Testis (tissue), 3 donors: ENCODE measurements around the gene AURKA. TPM values are rescaled to one million over a fixed set of nuclear protein-coding genes. Genes with fewer than 3 reads are reported as not detected.

Source experiments
- DNase-seq: peaks from one replicate; pipeline ENCODE4 v3.0.0-alpha.2; 2019
- H3K27ac ChIP-seq, 2 donors: fragments of 200-600 bp; sonication (generic); one replicate each; pipeline ENCODE4 v1.5.1; 2019
- H3K27me3 ChIP-seq: fragments of 200-600 bp; sonication (generic); one replicate; pipeline ENCODE4 v1.5.1; 2019
- H3K36me3 ChIP-seq: fragments of 200-600 bp; sonication (generic); one replicate; pipeline ENCODE4 v1.5.1; 2017; ENCODE audit warnings: low read depth; ENCODE audit errors: missing control alignments
- H3K4me1 ChIP-seq: fragments of 200-600 bp; sonication (generic); one replicate; pipeline ENCODE4 v1.5.1; 2019
- H3K4me3 ChIP-seq, 2 donors: fragments of 200-600 bp; sonication (generic); one replicate each; pipeline ENCODE4 v1.5.1; 2017 to 2019
- H3K9me3 ChIP-seq: fragments of 200-600 bp; sonication (generic); one replicate; pipeline ENCODE4 v1.5.1; 2017
- POLR2A ChIP-seq: fragments of 450-650 bp; IDR thresholded peaks from one replicate; pipeline ENCODE4 v1.6.1; 2017; ENCODE audit warnings: antibody characterized with exemption, mild to moderate bottlenecking, moderate library complexity
- WGBS, 2 donors: methylation state at CpG; one replicate each; pipeline ENCODE4 v1.1.5; 2018; 5-methylcytosine and 5-hydroxymethylcytosine counted together
- intact Hi-C: fragments of 100-400 bp; cut with DNase I; formaldehyde crosslinking; loops from one replicate; pipeline ENCODE4 v1.15.1; 2023; ENCODE audit warnings: low total_unique reads
- polyA plus RNA-seq: library from polyadenylated mRNA; stranded (reverse); fragments of 350-450 nt; fragmentation: Illumina TruSeq; extraction: RNeasy Lipid Tissue Mini Kit (QIAGEN cat#74804); gene quantifications from one replicate; pipeline ENCODE4 v1.2.3, GENCODE V29; 2014; ENCODE audit warnings: low read depth, low replicate concordance; ENCODE audit not compliant: insufficient read depth
- total RNA-seq, 2 donors: library from RNA; depleted of rRNA; stranded (reverse); fragments of >200 nt; gene quantifications; one replicate each; pipeline ENCODE4 v1.2.3, GENCODE V29; 2016
- TF ChIP-seq, protein P1 (sequence below), 3 experiments: fragments of 450-650 bp in 2 of 3; fragments of 200-600 bp in 1 of 3; sonication (generic) in 1 of 3; IDR thresholded peaks; one replicate each; pipeline ENCODE4 v1.5.1; 2016 to 2019; ENCODE audit warnings: antibody characterized with exemption in 3 of 3, mild to moderate bottlenecking in 2 of 3, moderate library complexity in 1 of 3

AURKA gene
- total and polyA plus RNA-seq, 3 donors from 2014 or later, result 27.2 to 87.6 (median 35.4) TPM

DNA sequence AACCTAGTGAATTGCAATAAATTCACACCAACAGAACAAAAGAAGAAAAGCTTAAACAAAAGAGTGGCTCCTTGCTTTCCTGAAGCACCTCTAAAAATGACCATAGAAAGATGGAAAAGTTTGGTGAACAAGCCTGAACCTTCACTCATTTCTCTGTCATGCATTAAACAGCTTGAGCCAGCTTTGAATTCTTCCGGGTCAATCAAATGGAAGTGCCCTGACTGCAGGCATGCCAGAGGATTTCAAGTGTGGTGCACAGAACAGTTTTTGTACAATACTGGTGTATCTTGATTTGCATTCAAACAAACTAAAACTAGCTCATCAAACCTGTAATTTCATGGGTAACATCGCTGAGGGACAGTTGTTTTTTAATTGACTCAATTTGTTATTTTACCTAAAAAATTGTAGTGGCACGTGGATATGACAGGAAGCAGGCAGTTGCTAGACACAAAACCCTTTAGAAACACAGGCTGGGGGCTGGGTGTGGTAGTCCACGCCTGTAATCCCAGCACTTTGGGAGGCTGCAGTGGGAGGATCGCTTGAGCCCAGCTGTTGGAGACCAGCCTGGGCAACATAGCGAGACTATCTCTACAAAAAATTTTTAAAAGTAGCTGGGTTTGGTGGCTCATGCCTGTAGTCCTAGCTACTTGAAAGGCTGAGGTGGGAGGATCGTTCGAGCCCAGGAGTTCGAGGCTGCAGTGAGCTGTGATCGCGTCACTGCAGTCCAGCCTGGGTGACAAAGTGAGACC lies 29.1 kb upstream of the AURKA start:
- Histone ChIP-seq H3K4me1 (peaks cover 8% of the 10 kb centered on the region), H3K27me3 (no peaks in the 10 kb centered on the region), H3K9me3 (no peaks in the 10 kb centered on the region), H3K36me3 (no peaks in the 10 kb centered on the region), H3K4me3 (no peak overlapping the region), H3K27ac (no peak overlapping the region)
- intact Hi-C loops, result no loop called here
- TF ChIP-seq, protein P1, sequence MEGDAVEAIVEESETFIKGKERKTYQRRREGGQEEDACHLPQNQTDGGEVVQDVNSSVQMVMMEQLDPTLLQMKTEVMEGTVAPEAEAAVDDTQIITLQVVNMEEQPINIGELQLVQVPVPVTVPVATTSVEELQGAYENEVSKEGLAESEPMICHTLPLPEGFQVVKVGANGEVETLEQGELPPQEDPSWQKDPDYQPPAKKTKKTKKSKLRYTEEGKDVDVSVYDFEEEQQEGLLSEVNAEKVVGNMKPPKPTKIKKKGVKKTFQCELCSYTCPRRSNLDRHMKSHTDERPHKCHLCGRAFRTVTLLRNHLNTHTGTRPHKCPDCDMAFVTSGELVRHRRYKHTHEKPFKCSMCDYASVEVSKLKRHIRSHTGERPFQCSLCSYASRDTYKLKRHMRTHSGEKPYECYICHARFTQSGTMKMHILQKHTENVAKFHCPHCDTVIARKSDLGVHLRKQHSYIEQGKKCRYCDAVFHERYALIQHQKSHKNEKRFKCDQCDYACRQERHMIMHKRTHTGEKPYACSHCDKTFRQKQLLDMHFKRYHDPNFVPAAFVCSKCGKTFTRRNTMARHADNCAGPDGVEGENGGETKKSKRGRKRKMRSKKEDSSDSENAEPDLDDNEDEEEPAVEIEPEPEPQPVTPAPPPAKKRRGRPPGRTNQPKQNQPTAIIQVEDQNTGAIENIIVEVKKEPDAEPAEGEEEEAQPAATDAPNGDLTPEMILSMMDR (IDR thresholded peaks at IDR 0.05), result no peak
- TF ChIP-seq POLR2A, result no peak
- WGBS, 2 donors, result 80 to 81% methylated on average over 11 of the region's 11 CpGs
- DNase-seq, result no peak

DNA sequence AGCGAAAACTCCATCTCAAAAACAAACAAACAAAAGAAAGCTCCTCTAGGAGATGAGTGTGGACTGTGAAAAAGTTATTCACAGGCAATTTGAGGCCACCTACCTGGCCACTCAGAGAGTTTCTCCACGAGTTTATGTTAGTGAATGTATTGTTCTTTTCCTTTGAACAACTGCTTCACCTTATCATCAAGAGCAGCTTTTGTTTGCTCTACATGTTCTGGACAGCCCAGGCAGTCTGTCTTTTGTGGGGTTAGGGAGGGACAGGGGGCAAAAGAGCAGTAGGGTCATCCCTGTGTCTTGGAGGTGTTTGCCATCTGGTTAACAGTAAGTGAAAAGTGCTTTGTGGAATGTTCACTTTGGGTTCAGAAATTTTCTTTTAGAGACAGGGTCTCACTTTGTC lies 28.0 kb upstream of the AURKA start:
- Histone ChIP-seq H3K27me3 (no peaks in the 10 kb centered on the region), H3K9me3 (no peaks in the 10 kb centered on the region), H3K27ac (peak overlapping the region in 1 of 2 donors; percentile 62), H3K4me1 (peaks cover 8% of the 10 kb centered on the region), H3K36me3 (no peaks in the 10 kb centered on the region), H3K4me3 (no peak overlapping the region)
- intact Hi-C loops, result no loop called here
- WGBS, 2 donors, result 85 to 86% methylated on average over 2 of the region's 2 CpGs
- DNase-seq, result no peak
- no peak for TF ChIP-seq POLR2A

DNA sequence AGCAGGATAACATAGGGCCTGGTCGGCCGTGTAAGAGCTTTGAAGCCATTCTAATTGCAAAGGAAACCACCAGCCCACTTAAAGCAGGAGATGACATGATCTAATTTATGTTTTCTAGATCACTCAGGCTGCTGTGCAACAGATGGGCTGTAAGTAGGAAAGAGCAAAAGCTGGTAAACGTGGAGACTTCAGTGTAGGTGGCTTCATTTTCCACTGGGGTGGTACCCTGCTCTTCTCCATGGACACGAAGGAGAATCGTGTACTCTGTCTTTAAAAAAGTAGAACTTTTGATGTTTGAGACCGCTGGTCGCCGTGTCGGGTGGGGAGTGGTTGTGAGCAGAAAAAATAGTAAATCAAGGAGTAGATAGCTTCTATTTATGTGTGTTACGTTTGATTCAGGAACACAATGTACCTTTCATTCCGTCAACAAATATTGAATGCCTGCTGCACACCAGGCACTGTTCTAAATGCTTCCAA lies 26.4 kb upstream of the AURKA start:
- Histone ChIP-seq H3K9me3 (no peaks in the 10 kb centered on the region), H3K4me3 (no peak overlapping the region), H3K4me1 (peaks cover 8% of the 10 kb centered on the region), H3K36me3 (no peaks in the 10 kb centered on the region), H3K27ac (peak overlapping the region in 1 of 2 donors; percentile 62), H3K27me3 (no peaks in the 10 kb centered on the region)
- WGBS, 2 donors, result 60 to 71% methylated on average over 11 of the region's 11 CpGs
- TF ChIP-seq POLR2A, result no peak
- TF ChIP-seq, protein P1 (IDR thresholded peaks at IDR 0.05), result no peak
- no peak for DNase-seq
- intact Hi-C loops, result no loop called here

DNA sequence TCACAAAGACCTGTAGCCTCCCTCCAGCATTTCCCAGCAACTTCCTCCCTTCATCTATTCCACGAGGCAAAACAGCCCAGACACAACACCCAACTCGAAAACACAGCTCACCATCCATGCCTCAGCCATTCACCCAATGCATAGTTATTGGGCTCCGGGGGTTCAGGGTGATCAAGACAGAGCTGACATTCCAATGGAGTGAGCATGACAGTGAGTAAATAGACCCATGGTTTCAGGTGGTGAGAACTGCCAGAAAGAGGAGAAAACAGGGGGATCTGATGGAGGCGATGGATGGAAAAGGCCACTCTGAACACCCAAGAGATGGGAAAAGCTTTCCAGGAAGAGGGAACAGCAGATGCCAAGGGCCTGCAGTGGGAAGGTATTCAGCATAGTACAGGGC lies 25.9 kb upstream of the AURKA start:
- intact Hi-C loops, result no loop called here
- H3K27ac ChIP-seq, result peak overlapping the region in 1 of 2 donors; percentile 62
- WGBS, 2 donors, result 82 to 89% methylated on average over 4 of the region's 4 CpGs

DNA sequence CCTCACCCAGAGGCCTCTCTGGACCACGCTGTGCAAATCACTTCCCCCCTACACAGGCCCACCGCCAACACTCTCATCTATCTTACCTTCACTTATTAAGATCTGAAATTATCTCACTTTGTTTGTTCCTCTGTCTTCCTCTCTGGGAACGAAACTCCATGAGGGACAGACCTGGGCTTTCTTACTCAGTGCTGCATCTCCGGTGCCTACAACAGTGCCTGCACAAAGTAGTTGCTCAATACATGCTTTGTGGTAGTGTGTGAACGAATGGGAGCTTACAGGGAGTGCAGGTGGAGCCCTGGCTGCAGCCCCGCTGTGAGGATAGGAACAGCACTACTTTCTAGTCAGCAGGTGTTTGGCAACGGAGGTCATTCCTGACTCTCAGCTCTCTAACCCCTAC lies 25.4 kb upstream of the AURKA start:
- intact Hi-C loops, result no loop called here

More for the DNA sequence above, 25.9 kb upstream of the AURKA start:
- Histone ChIP-seq H3K9me3 (no peaks in the 10 kb centered on the region), H3K36me3 (no peaks in the 10 kb centered on the region), H3K4me1 (peaks cover 7% of the 10 kb centered on the region), H3K27me3 (no peaks in the 10 kb centered on the region), H3K4me3 (no peak overlapping the region)
- TF ChIP-seq, protein P1 (IDR thresholded peaks at IDR 0.05), result no peak
- no peak for DNase-seq

More for the DNA sequence above, 25.4 kb upstream of the AURKA start:
- H3K9me3 ChIP-seq, result no peaks in the 10 kb centered on the region
- 93 to 95% methylated on average over 7 of the region's 7 CpGs for WGBS, 2 donors
- no peaks in the 10 kb centered on the region for H3K27me3 ChIP-seq
- no peak for TF ChIP-seq POLR2A
- TF ChIP-seq, protein P1 (IDR thresholded peaks at IDR 0.05), result no peak
- H3K4me1 ChIP-seq, result peaks cover 2% of the 10 kb centered on the region
- peak overlapping the region in 1 of 2 donors; percentile 62 for H3K27ac ChIP-seq
- DNase-seq, result no peak
- no peak overlapping the region for H3K4me3 ChIP-seq
- H3K36me3 ChIP-seq, result no peaks in the 10 kb centered on the region
